Measurements from ENCODE around the gene MROH9.

MROH9 gene

DNA sequence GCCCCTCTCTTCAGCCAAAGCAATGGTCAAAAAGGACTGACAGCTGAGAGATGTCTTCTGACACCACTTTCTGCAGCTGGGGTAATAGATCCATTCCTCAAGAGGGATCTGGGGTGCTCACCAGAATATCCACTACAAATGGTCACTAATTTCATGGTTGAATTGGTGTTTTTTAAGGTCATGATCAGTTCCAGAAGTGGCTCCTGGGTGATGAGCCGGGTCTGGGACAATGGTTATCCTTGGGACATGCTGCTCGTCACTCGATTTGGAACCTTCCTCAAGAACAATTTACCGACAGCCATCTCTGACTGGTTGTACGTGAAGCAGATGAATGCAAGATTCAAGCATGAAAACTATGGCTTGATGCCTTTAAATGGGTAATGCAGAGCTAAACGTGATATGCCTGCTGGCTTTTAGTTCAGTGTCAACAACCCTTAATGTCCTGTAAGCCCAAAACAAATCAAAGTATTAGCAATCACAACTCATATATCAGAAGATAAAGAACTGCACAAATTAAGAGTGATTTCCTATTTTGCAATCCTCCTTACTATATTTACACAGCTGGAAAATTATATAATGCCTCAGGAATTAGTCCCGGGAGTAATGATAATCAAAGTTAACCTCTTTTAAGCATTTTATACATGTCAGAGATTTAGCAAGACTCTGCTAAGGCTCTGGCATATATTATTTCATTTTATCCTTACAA, 175.4 kb downstream of the MROH9 start:
- 0 out of 2 replicates have a peak, but pooled peaks cover 6% of the 10 kb centered on the region for H3K27me3 ChIP-seq (ENCODE audit: insufficient read depth, low read length)
- H3K79me2 ChIP-seq (ENCODE audit: control insufficient read depth, insufficient read depth, low read length, unreplicated experiment): no peaks in the 10 kb centered on the region
- no peak overlapping the region for H3K4me3 ChIP-seq (ENCODE audit: low read depth, low read length)
- no peak overlapping the region for H2AFZ ChIP-seq (ENCODE audit: low read length, unreplicated experiment)
- peaks cover 4% of the 10 kb centered on the region for H3K4me1 ChIP-seq (ENCODE audit: control insufficient read depth, insufficient read depth, low read length, unreplicated experiment)
- no peaks in the 10 kb centered on the region for H3K36me3 ChIP-seq (ENCODE audit: insufficient read depth, low read length)
- no peak overlapping the region for H3K27ac ChIP-seq (ENCODE audit: low read depth, low read length)

DNA sequence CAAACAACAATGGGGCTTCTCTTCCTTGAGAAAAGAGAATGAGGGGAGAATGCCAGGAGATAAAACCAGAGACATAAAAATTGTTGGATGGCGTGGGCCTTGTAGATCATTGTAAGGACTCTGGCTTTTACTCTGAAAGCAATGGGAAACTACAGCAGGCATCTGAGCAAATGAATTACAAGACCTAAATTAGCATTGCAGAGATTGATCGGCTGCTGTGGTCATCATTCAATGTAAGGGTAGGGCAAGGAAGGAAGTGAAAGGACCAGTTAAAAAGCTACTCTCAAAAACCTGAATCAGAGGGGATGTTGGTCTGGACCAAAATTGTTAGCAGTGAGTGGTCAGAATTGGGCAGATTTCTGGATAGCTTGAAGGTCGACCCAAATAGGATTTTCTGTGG, 176.8 kb downstream of the MROH9 start:
- H3K4me1 ChIP-seq (ENCODE audit: control insufficient read depth, insufficient read depth, low read length, unreplicated experiment): peaks cover 4% of the 10 kb centered on the region
- no peaks in the 10 kb centered on the region for H3K79me2 ChIP-seq (ENCODE audit: control insufficient read depth, insufficient read depth, low read length, unreplicated experiment)
- no peak overlapping the region for H3K4me3 ChIP-seq (ENCODE audit: low read depth, low read length)
- H2AFZ ChIP-seq (ENCODE audit: low read length, unreplicated experiment): no peak overlapping the region
- H3K27me3 ChIP-seq (ENCODE audit: insufficient read depth, low read length): 0 out of 2 replicates have a peak, but pooled peaks cover 11% of the 10 kb centered on the region
- H3K27ac ChIP-seq (ENCODE audit: low read depth, low read length): no peak overlapping the region
- no peaks in the 10 kb centered on the region for H3K36me3 ChIP-seq (ENCODE audit: insufficient read depth, low read length)

DNA sequence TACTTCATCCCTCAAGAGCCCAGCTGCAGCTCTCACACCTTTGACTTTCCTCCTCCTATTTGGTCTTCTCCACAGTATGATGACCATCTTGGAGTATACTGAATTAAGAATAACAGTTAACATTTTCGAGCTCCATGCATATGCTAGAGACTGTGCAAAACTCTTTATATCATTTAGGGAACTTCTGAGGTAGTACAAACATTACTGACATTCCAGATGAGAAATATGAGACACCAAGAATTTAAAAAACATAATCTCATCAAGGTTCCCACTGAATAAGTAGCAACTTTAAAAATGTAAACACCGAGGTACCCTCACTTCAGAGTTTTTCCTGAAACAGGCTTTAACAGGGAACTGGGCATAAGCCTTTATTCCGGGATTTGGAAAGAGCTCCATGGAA, 178.0 kb downstream of the MROH9 start:
- no peaks in the 10 kb centered on the region for H3K79me2 ChIP-seq (ENCODE audit: control insufficient read depth, insufficient read depth, low read length, unreplicated experiment)
- H3K4me3 ChIP-seq (ENCODE audit: low read depth, low read length): no peak overlapping the region
- H2AFZ ChIP-seq (ENCODE audit: low read length, unreplicated experiment): no peak overlapping the region
- no peaks in the 10 kb centered on the region for H3K36me3 ChIP-seq (ENCODE audit: insufficient read depth, low read length)
- peaks cover 4% of the 10 kb centered on the region for H3K4me1 ChIP-seq (ENCODE audit: control insufficient read depth, insufficient read depth, low read length, unreplicated experiment)
- H3K27ac ChIP-seq (ENCODE audit: low read depth, low read length): no peak overlapping the region
- 0 out of 2 replicates have a peak, but pooled peaks cover 11% of the 10 kb centered on the region for H3K27me3 ChIP-seq (ENCODE audit: insufficient read depth, low read length)
